Measurements from ENCODE around the gene COG1.

DNA sequence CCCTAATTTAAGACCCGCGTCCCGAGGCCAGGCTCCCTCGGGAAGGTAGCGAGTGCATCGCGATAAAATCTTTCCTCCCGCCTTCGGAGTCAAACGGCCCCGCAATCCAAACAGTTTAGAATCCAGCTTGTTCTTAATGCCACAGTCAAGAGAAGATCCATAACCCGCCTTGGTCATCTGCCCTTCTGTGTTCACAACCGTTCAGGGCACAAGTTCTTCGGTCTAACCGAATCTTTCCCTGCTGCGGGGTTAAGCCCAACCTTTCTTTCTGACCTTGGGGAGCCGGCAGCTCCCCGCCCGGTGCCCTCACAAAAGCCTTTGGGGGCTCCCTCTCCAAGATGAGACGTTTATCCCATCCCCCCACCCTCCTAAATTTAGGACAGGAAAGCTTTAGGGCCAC lies 38.5 kb downstream of the COG1 start:
- TF ChIP-seq, protein P1, sequence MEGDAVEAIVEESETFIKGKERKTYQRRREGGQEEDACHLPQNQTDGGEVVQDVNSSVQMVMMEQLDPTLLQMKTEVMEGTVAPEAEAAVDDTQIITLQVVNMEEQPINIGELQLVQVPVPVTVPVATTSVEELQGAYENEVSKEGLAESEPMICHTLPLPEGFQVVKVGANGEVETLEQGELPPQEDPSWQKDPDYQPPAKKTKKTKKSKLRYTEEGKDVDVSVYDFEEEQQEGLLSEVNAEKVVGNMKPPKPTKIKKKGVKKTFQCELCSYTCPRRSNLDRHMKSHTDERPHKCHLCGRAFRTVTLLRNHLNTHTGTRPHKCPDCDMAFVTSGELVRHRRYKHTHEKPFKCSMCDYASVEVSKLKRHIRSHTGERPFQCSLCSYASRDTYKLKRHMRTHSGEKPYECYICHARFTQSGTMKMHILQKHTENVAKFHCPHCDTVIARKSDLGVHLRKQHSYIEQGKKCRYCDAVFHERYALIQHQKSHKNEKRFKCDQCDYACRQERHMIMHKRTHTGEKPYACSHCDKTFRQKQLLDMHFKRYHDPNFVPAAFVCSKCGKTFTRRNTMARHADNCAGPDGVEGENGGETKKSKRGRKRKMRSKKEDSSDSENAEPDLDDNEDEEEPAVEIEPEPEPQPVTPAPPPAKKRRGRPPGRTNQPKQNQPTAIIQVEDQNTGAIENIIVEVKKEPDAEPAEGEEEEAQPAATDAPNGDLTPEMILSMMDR (conservative IDR thresholded peaks at IDR 0.05 in 1 of 2, IDR thresholded peaks at IDR 0.05 in 1 of 2; ENCODE audit: low read depth in 1 of 2, low read length in 2 of 2) = no peak
- TF ChIP-seq EZH2 (IDR thresholded peaks at IDR 0.05; ENCODE audit: low read length, missing control alignments) = no peak

Measured in fibroblast of lung (primary cell).